Suprapubic skin (tissue), 4 donors: ENCODE results near the gene LRRC51. TPM values are rescaled to one million over a fixed set of nuclear protein-coding genes. Genes with fewer than 3 reads are reported as not detected.
A peak's percentile ranks its signal among the peaks of the same experiment; 100 is the strongest.

Experiments
- DNase-seq, 2 donors: peaks; one replicate each; pipeline ENCODE4 v3.0.0-alpha.2; 2019; ENCODE audit warnings: low spot score in 2 of 2
- H3K27ac ChIP-seq: fragments of 200-600 bp; sonication (generic); one replicate; pipeline ENCODE4 v1.5.1; 2019
- H3K27me3 ChIP-seq: fragments of 200-600 bp; sonication (generic); one replicate; pipeline ENCODE4 v1.5.1; 2019
- H3K36me3 ChIP-seq: fragments of 200-600 bp; sonication (generic); one replicate; pipeline ENCODE4 v1.5.1; 2019
- H3K4me1 ChIP-seq: fragments of 200-600 bp; sonication (generic); one replicate; pipeline ENCODE4 v1.5.1; 2019
- H3K4me3 ChIP-seq: fragments of 200-600 bp; sonication (generic); one replicate; pipeline ENCODE4 v1.5.1; 2019; ENCODE audit warnings: mild to moderate bottlenecking
- H3K9me3 ChIP-seq: fragments of 200-600 bp; sonication (generic); one replicate; pipeline ENCODE4 v1.5.1; 2019
- CTCF ChIP-seq, 2 donors: fragments of 200-600 bp in 1 of 2; fragments of 450-650 bp in 1 of 2; sonication (generic) in 1 of 2; IDR thresholded peaks; one replicate each; pipeline ENCODE4 v1.5.1; 2016 to 2019; ENCODE audit warnings: antibody characterized with exemption in 2 of 2, mild to moderate bottlenecking in 1 of 2, moderate library complexity in 1 of 2
- EP300 ChIP-seq: sonication (generic); formaldehyde crosslinking; IDR thresholded peaks from one replicate; pipeline ENCODE4 v1.6.1; 2017; ENCODE audit warnings: antibody characterized with exemption
- POLR2A ChIP-seq, 2 donors: fragments of 450-650 bp; IDR thresholded peaks; one replicate each; pipeline ENCODE4 v1.6.1; 2017; ENCODE audit warnings: antibody characterized with exemption in 2 of 2, mild to moderate bottlenecking in 2 of 2, moderate library complexity in 2 of 2
- POLR2AphosphoS5 ChIP-seq, 3 donors: sonication (generic); formaldehyde crosslinking; IDR thresholded peaks; one replicate each; pipeline ENCODE4 v1.6.1; 2017; ENCODE audit warnings: antibody characterized with exemption in 3 of 3
- WGBS: methylation state at CpG from one replicate; pipeline ENCODE4 v1.1.5; 2018; 5-methylcytosine and 5-hydroxymethylcytosine counted together
- total RNA-seq, 4 donors: library from RNA; depleted of rRNA; stranded (reverse); fragments of >200 nt; gene quantifications; one replicate each; pipeline ENCODE4 v1.1.0, GENCODE V29; 2016

The LRRC51 gene
- total RNA-seq, 4 donors from 2014 or later, result 3.7 to 9.9 (median 6.6) TPM

- Histone ChIP-seq H3K27me3 (no peaks in the 10 kb centered on the region), H3K4me1 (peaks cover 29% of the 10 kb centered on the region), H3K36me3 (peaks cover 19% of the 10 kb centered on the region), H3K27ac (no peak overlapping the region), H3K9me3 (no peaks in the 10 kb centered on the region), H3K4me3 (no peak overlapping the region)
- no peak for DNase-seq
- WGBS, result 89% methylated on average over 3 of the region's 3 CpGs
- no peak for TF ChIP-seq POLR2A (IDR thresholded peaks at IDR 0.05)
- TF ChIP-seq POLR2AphosphoS5 (IDR thresholded peaks at IDR 0.05), result no peak
- TF ChIP-seq CTCF (IDR thresholded peaks at IDR 0.05), result no peak
- TF ChIP-seq EP300, result no peak
These were observed 5.1 kb downstream of the LRRC51 start for GRCh38 chr11:72085621-72086351.

DNA sequence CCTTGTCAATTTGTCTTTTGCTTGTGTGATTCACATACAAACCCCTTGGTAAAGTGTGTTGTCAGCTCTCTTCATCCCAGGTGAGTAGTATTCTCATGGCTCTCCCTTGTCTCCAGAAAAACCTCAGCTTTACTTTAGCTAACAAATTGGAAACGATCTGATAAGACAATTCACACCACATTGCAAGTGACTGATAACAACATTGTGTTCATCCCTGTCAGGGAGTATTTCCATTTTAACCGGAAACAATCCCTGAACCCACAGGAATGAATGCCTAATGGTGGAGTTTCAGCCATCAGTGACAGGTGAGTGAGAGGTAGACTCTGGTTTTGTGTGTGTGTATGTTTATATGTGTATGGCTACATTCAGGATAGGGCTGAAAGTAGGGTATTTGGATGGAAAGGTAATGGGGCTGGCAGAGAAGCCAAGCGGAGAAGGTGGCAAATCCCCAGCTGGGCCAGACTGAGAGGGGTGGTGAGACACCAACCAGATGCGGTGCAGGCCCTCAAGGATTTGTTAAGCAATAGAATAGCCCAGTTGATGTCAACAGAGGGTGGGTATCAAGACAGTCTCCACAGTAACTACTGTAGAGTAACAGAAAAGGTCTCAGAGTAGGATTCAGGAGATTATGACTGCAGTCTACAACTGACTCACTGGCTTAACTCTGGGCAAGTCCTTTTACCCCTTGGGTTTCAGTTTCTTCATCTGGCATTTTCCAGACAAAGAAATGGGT lies 7.6 kb downstream of the LRRC51 start:
- no peak for TF ChIP-seq CTCF (IDR thresholded peaks at IDR 0.05)
- no peak for TF ChIP-seq POLR2AphosphoS5 (IDR thresholded peaks at IDR 0.05)
- TF ChIP-seq EP300, result no peak
- no peak for TF ChIP-seq POLR2A (IDR thresholded peaks at IDR 0.05)
- no peaks in the 10 kb centered on the region for H3K27me3 ChIP-seq
- WGBS, result 71% methylated on average over 4 of the region's 4 CpGs
- no peak overlapping the region for H3K4me3 ChIP-seq
- no peak for DNase-seq
- H3K27ac ChIP-seq, result no peak overlapping the region
- H3K9me3 ChIP-seq, result no peaks in the 10 kb centered on the region
- peaks cover 19% of the 10 kb centered on the region for H3K36me3 ChIP-seq
- H3K4me1 ChIP-seq, result peaks cover 17% of the 10 kb centered on the region

- Histone ChIP-seq H3K27me3 (no peaks in the 10 kb centered on the region), H3K4me1 (peaks cover 12% of the 10 kb centered on the region), H3K36me3 (peaks cover 45% of the 10 kb centered on the region), H3K9me3 (no peaks in the 10 kb centered on the region), H3K27ac (no peak overlapping the region), H3K4me3 (no peak overlapping the region)
- peak in 1 of 2 donors; percentile 84 for DNase-seq
- WGBS, result 23% methylated on average over 4 of the region's 4 CpGs
- no peak for TF ChIP-seq POLR2A (IDR thresholded peaks at IDR 0.05)
- peak; percentile 83 to 84 for TF ChIP-seq CTCF (IDR thresholded peaks at IDR 0.05)
These were observed 10.6 kb downstream of the LRRC51 start for GRCh38 chr11:72091292-72091691.

GRCh38 chr11:72098741-72099140 lies 18.1 kb downstream of the LRRC51 start:
- TF ChIP-seq POLR2A (IDR thresholded peaks at IDR 0.05) (no peak), POLR2AphosphoS5 (IDR thresholded peaks at IDR 0.05) (no peak), EP300 (no peak), CTCF (IDR thresholded peaks at IDR 0.05) (no peak)
- Histone ChIP-seq H3K4me3 (no peak overlapping the region), H3K36me3 (peaks cover 59% of the 10 kb centered on the region), H3K4me1 (peaks cover 45% of the 10 kb centered on the region), H3K27ac (no peak overlapping the region), H3K27me3 (no peaks in the 10 kb centered on the region), H3K9me3 (no peaks in the 10 kb centered on the region)
- 82% methylated on average over 3 of the region's 3 CpGs for WGBS
- DNase-seq, result no peak

DNA sequence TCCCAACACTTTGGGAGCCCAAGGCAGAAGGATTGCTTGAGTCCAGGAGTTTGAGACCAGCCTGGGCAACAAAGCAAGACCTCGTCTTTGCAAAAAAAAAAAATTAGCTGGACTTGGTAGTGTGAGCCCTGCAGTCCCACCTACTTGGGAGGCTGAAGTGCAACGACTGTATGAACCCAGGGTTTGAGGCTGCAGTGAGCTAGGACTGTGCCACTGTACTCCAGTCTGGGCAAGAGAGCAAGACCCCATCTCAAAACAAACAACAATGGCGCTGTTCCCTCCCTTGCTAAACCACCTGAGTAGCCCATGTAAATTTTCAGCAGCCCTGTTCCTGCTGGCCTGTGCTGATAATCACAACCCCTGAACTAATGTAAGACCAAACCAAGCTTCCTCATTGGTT lies 19.4 kb downstream of the LRRC51 start:
- H3K27ac ChIP-seq, result peak overlapping the region; percentile 9
- H3K27me3 ChIP-seq, result no peaks in the 10 kb centered on the region
- DNase-seq, result no peak
- H3K9me3 ChIP-seq, result no peaks in the 10 kb centered on the region
- H3K4me3 ChIP-seq, result no peak overlapping the region
- peaks cover 52% of the 10 kb centered on the region for H3K4me1 ChIP-seq
- TF ChIP-seq POLR2AphosphoS5 (IDR thresholded peaks at IDR 0.05) (no peak), EP300 (no peak), CTCF (IDR thresholded peaks at IDR 0.05) (no peak), POLR2A (IDR thresholded peaks at IDR 0.05) (no peak)
- WGBS, result 81% methylated on average over 3 of the region's 3 CpGs
- H3K36me3 ChIP-seq, result peaks cover 48% of the 10 kb centered on the region
